Neutrophil (primary cell): ENCODE measurements around the gene CCDC149.

Source experiments
- H3K27ac ChIP-seq: fragments of 200-600 bp; sonication (generic); 2 replicates; pipeline ENCODE4 v1.5.1; 2016; ENCODE audit warnings: mild to moderate bottlenecking, moderate library complexity
- H3K27me3 ChIP-seq: fragments of 200-600 bp; sonication (generic); 2 replicates; pipeline ENCODE4 v1.6.0; 2016; ENCODE audit warnings: mild to moderate bottlenecking
- H3K36me3 ChIP-seq: fragments of 200-600 bp; sonication (generic); 2 replicates; pipeline ENCODE4 v1.5.1; 2017
- H3K4me1 ChIP-seq, 2 experiments: fragments of 200-600 bp in 1 of 2; sonication (generic) in 1 of 2; 1 replicate in 1 of 2; 2 replicates in 1 of 2; pipeline versions ENCODE4 v1.5.1 to v1.6.1; 2013 to 2016; ENCODE audit warnings: low read depth in 1 of 2, low read length in 1 of 2, mild to moderate bottlenecking in 1 of 2, moderate library complexity in 1 of 2; ENCODE audit not compliant: control insufficient read depth in 1 of 2, insufficient read depth in 1 of 2
- H3K4me3 ChIP-seq, 2 experiments: fragments of 200-600 bp in 1 of 2; sonication (generic) in 1 of 2; 1 replicate in 1 of 2; 2 replicates in 1 of 2; pipeline ENCODE4 v1.5.1; 2013 to 2016; ENCODE audit warnings: low read depth in 1 of 2, low read length in 1 of 2, mild to moderate bottlenecking in 1 of 2, moderate library complexity in 1 of 2
- H3K9me3 ChIP-seq: fragments of 200-600 bp; sonication (generic); 2 replicates; pipeline ENCODE4 v1.5.1; 2016
- CTCF ChIP-seq: fragments of 200-600 bp; sonication (generic); IDR thresholded peaks from 2 replicates; pipeline ENCODE4 v1.5.1; 2016; ENCODE audit warnings: antibody characterized with exemption

Gene CCDC149

GRCh38 chr4:24862073-24862751, 50.6 kb downstream of the CCDC149 start:
- Histone ChIP-seq H3K27me3 (no peaks in the 10 kb centered on the region), H3K27ac (no peak overlapping the region), H3K9me3 (peaks cover 6% of the 10 kb centered on the region), H3K4me3 (no peak overlapping the region), H3K36me3 (no peaks in the 10 kb centered on the region), H3K4me1 (no peaks in the 10 kb centered on the region)
- no peak for TF ChIP-seq CTCF

- no peaks in the 10 kb centered on the region for H3K9me3 ChIP-seq
- no peak for TF ChIP-seq CTCF
- no peak overlapping the region for H3K27ac ChIP-seq
- no peaks in the 10 kb centered on the region for H3K36me3 ChIP-seq
- H3K27me3 ChIP-seq = no peaks in the 10 kb centered on the region
- H3K4me3 ChIP-seq = no peak overlapping the region
- H3K4me1 ChIP-seq = no peaks in the 10 kb centered on the region
These were observed 54.3 kb downstream of the CCDC149 start for GRCh38 chr4:24858550-24858949.

- no peak for TF ChIP-seq CTCF
- no peaks in the 10 kb centered on the region for H3K4me1 ChIP-seq
- no peaks in the 10 kb centered on the region for H3K27me3 ChIP-seq
- H3K9me3 ChIP-seq = no peaks in the 10 kb centered on the region
- no peak overlapping the region for H3K27ac ChIP-seq
- no peaks in the 10 kb centered on the region for H3K36me3 ChIP-seq
- no peak overlapping the region for H3K4me3 ChIP-seq
These were observed 54.8 kb downstream of the CCDC149 start for GRCh38 chr4:24858026-24858425.

- no peaks in the 10 kb centered on the region for H3K36me3 ChIP-seq
- H3K27ac ChIP-seq = no peak overlapping the region
- no peaks in the 10 kb centered on the region for H3K9me3 ChIP-seq
- H3K4me1 ChIP-seq = no peaks in the 10 kb centered on the region
- H3K4me3 ChIP-seq = no peak overlapping the region
- H3K27me3 ChIP-seq = no peaks in the 10 kb centered on the region
- no peak for TF ChIP-seq CTCF
These were observed 56.3 kb downstream of the CCDC149 start for GRCh38 chr4:24856586-24856985.

- H3K27ac ChIP-seq = no peak overlapping the region
- no peak overlapping the region for H3K4me3 ChIP-seq
- no peaks in the 10 kb centered on the region for H3K4me1 ChIP-seq
- no peaks in the 10 kb centered on the region for H3K36me3 ChIP-seq
- no peaks in the 10 kb centered on the region for H3K27me3 ChIP-seq
- no peak for TF ChIP-seq CTCF
- no peaks in the 10 kb centered on the region for H3K9me3 ChIP-seq
These were observed 57.1 kb downstream of the CCDC149 start for GRCh38 chr4:24855741-24856140.
